Stimulated activated CD8-positive, alpha-beta memory T cell treated with anti-CD3 and anti-CD28 coated beads, Interleukin-7, amount 100 ng/mL, for 4 hours (primary cell): Measurements from ENCODE around the gene UBN1.
"Not testable (repeated sequence)": the region's sequence is repeated elsewhere in the genome, so short reads cannot be mapped to it uniquely, and the experiment has no call there.

Experiments used
- DNase-seq, 2 donors: peaks; one replicate each; pipeline ENCODE4 v3.0.0-alpha.2; 2020; ENCODE audit warnings: low read depth in 2 of 2

UBN1 gene

GRCh38 chr16:4884972-4885874 is 37.9 kb downstream of the UBN1 start:
- DNase-seq: no peak

- no peak for DNase-seq
These were observed 38.9 kb downstream of the UBN1 start for GRCh38 chr16:4886151-4886550.

GRCh38 chr16:4888428-4889135 is 41.3 kb downstream of the UBN1 start:
- DNase-seq: no peak

GRCh38 chr16:4890026-4890425 is 42.7 kb downstream of the UBN1 start:
- no peak for DNase-seq

GRCh38 chr16:4890686-4891085 is 43.4 kb downstream of the UBN1 start:
- no peak for DNase-seq

GRCh38 chr16:4891097-4891885 is 44.0 kb downstream of the UBN1 start:
- DNase-seq: no peak

- no peak for DNase-seq
These were observed 44.6 kb downstream of the UBN1 start for GRCh38 chr16:4891886-4892216.

- DNase-seq: no peak
These were observed 45.3 kb downstream of the UBN1 start for GRCh38 chr16:4892361-4893102.

GRCh38 chr16:4893103-4893862 is 46.0 kb downstream of the UBN1 start:
- DNase-seq: no peak

GRCh38 chr16:4894276-4895150 is 47.2 kb downstream of the UBN1 start:
- DNase-seq: no peak

- DNase-seq: no peak
These were observed 48.1 kb downstream of the UBN1 start for GRCh38 chr16:4895366-4895765.

- not testable (repeated sequence) for DNase-seq
These were observed 49.5 kb downstream of the UBN1 start for GRCh38 chr16:4896761-4897160.

GRCh38 chr16:4897328-4897727 is 50.0 kb downstream of the UBN1 start:
- DNase-seq: no peak

GRCh38 chr16:4898811-4899473 is 51.7 kb downstream of the UBN1 start:
- no peak for DNase-seq

- no peak for DNase-seq
These were observed 52.2 kb downstream of the UBN1 start for GRCh38 chr16:4899474-4899846.

- no peak for DNase-seq
These were observed 52.8 kb downstream of the UBN1 start for GRCh38 chr16:4900036-4900435.

GRCh38 chr16:4900750-4901149 is 53.5 kb downstream of the UBN1 start:
- no peak for DNase-seq

GRCh38 chr16:4902038-4902437 is 54.8 kb downstream of the UBN1 start:
- DNase-seq: no peak
